Measurements from ENCODE around the gene PAQR9. TPM values are rescaled to one million over a fixed set of nuclear protein-coding genes. Genes with fewer than 3 reads are reported as not detected.

PAQR9 gene
- total RNA-seq, 1 donor from 2014 or later: under 0.01 TPM

GRCh38 chr3:142984255-142984654 lies 20.8 kb upstream of the PAQR9 start:
- Histone ChIP-seq H3K9ac (ENCODE audit: low read depth in 1 of 3, low read length in 3 of 3) (no peak overlapping the region), H3K4me1 (ENCODE audit: control insufficient read depth in 3 of 3, insufficient read depth in 3 of 3, low read length in 3 of 3) (peaks cover 3 to 6% (median 4%) of the 10 kb centered on the region in 3 donors), H3K27me3 (ENCODE audit: control insufficient read depth in 3 of 3, insufficient read depth in 3 of 3, low read length in 3 of 3) (no peaks in the 10 kb centered on the region), H3K27ac (ENCODE audit: low read depth, low read length) (no peak overlapping the region), H3K4me3 (ENCODE audit: low read length in 3 of 3) (no peak overlapping the region), H3K36me3 (ENCODE audit: control insufficient read depth in 3 of 3, insufficient read depth in 3 of 3, low read length in 3 of 3) (no peaks in the 10 kb centered on the region), H3K9me3 (ENCODE audit: control insufficient read depth in 3 of 3, low read length in 3 of 3) (no peaks in the 10 kb centered on the region)

DNA sequence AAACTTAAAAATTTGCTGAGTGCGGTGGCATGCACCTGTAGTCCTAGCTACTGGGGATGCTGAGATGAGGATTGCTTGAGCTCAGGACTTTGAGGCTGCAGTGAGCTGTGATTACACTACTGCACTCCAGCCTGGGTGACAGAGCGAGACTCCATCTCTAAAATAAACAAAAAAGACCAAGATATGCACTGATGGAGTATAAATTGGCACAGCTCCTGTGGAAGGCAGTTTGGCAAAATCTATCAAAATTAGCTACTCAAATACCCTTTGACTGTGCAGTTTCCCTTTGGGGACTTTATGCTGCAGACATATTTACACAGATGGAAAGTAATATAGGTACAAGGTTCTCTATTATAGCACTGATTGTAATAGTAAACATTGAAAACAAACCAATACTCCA lies 19.8 kb upstream of the PAQR9 start:
- H3K9ac ChIP-seq (ENCODE audit: low read depth in 1 of 3, low read length in 3 of 3): no peak overlapping the region
- no peaks in the 10 kb centered on the region for H3K27me3 ChIP-seq (ENCODE audit: control insufficient read depth in 3 of 3, insufficient read depth in 3 of 3, low read length in 3 of 3)
- H3K4me3 ChIP-seq (ENCODE audit: low read length in 3 of 3): no peak overlapping the region
- peaks cover 3 to 6% (median 4%) of the 10 kb centered on the region in 3 donors for H3K4me1 ChIP-seq (ENCODE audit: control insufficient read depth in 3 of 3, insufficient read depth in 3 of 3, low read length in 3 of 3)
- no peaks in the 10 kb centered on the region for H3K36me3 ChIP-seq (ENCODE audit: control insufficient read depth in 3 of 3, insufficient read depth in 3 of 3, low read length in 3 of 3)
- no peaks in the 10 kb centered on the region for H3K9me3 ChIP-seq (ENCODE audit: control insufficient read depth in 3 of 3, low read length in 3 of 3)
- H3K27ac ChIP-seq (ENCODE audit: low read depth, low read length): no peak overlapping the region

DNA sequence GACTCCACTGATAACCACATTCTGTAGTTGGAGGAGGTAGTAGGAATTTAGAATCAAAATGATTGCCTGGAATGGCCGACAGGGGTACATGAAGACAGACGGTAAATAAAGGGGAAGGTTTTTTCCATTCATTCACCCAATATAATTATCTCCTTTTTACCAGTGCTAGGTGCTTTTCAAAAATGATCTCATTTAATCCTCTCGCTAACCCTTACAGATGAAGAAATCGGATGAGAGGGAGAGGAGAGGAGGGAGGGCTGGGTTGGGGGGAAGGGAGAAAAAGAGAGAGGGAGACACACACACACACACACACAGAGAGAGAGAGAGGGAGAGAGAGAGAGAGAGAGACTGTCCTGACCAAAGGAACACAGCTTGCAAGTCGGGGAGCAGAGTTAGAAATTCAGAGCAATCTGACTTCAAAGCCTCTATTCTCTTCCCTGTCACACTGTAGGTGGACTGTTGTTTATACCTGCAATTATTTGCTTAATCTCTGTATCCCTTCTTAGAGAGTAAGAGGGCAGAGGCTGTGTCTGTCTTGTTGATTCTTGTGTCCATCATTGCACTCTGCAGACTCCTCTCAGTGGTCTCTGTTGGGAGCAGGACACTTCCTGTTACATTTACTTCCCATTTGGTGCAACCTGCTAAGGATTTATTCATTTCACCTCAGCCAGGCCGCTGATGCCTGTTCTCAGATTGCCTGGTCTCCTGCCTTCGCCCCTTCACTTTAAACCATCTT lies 18.7 kb upstream of the PAQR9 start:
- H3K9me3 ChIP-seq (ENCODE audit: control insufficient read depth in 3 of 3, low read length in 3 of 3): no peaks in the 10 kb centered on the region
- no peak overlapping the region for H3K4me3 ChIP-seq (ENCODE audit: low read length in 3 of 3)
- no peak overlapping the region for H3K9ac ChIP-seq (ENCODE audit: low read depth in 1 of 3, low read length in 3 of 3)
- H3K4me1 ChIP-seq (ENCODE audit: control insufficient read depth in 3 of 3, insufficient read depth in 3 of 3, low read length in 3 of 3): no peaks in the 10 kb centered on the region
- no peak overlapping the region for H3K27ac ChIP-seq (ENCODE audit: low read depth, low read length)
- no peaks in the 10 kb centered on the region for H3K36me3 ChIP-seq (ENCODE audit: control insufficient read depth in 3 of 3, insufficient read depth in 3 of 3, low read length in 3 of 3)
- no peaks in the 10 kb centered on the region for H3K27me3 ChIP-seq (ENCODE audit: control insufficient read depth in 3 of 3, insufficient read depth in 3 of 3, low read length in 3 of 3)

- Histone ChIP-seq H3K4me3 (ENCODE audit: low read length in 3 of 3) (no peak overlapping the region), H3K9ac (ENCODE audit: low read depth in 1 of 3, low read length in 3 of 3) (no peak overlapping the region), H3K27ac (ENCODE audit: low read depth, low read length) (no peak overlapping the region), H3K4me1 (ENCODE audit: control insufficient read depth in 3 of 3, insufficient read depth in 3 of 3, low read length in 3 of 3) (peaks cover 5 to 6% (median 6%) of the 10 kb centered on the region in 3 donors), H3K27me3 (ENCODE audit: control insufficient read depth in 3 of 3, insufficient read depth in 3 of 3, low read length in 3 of 3) (no peaks in the 10 kb centered on the region), H3K9me3 (ENCODE audit: control insufficient read depth in 3 of 3, low read length in 3 of 3) (no peaks in the 10 kb centered on the region), H3K36me3 (ENCODE audit: control insufficient read depth in 3 of 3, insufficient read depth in 3 of 3, low read length in 3 of 3) (no peaks in the 10 kb centered on the region)
These were observed 17.6 kb upstream of the PAQR9 start for GRCh38 chr3:142981108-142981507.

GRCh38 chr3:142977399-142977728 lies 13.9 kb upstream of the PAQR9 start:
- Histone ChIP-seq H3K27ac (ENCODE audit: low read depth, low read length) (no peak overlapping the region), H3K4me3 (ENCODE audit: low read length in 3 of 3) (no peak overlapping the region)

DNA sequence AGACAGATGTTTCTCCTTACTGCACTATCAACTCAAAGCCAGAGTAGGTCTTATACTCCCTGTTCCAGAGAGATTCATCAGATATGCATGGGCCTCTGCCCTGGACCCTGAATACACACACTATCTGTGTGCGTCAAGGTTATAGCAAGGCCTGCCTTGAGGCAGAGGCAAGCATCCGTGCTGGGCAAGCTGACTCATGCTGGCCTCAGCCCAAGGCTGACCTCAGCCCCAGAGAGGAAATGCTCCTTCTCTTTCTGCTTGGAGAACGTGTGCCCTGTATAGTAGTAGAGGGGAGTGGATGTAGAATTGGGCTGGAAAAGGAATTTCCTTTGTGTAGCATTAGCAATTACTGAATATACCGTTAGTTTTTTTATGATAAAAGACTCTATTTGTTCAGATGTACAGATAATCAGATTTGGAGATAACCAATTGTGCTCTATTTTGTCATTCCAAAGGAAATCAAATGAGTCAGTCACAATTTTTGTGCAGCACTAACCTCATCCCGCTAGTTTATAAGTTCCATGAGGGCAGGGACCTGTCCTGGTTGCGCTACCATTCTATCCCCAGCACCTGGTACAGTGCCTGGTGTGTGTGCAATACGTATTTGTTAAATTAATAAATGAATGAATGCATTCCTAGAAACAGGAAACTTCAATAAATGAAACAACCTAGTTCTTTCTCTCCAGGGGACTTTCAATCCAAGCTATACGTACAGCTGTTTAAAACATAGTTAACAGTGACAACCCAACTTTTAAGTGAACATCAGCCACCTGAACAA lies 13.3 kb upstream of the PAQR9 start:
- peaks cover 21 to 29% (median 22%) of the 10 kb centered on the region in 3 donors for H3K4me1 ChIP-seq (ENCODE audit: control insufficient read depth in 3 of 3, insufficient read depth in 3 of 3, low read length in 3 of 3)
- H3K36me3 ChIP-seq (ENCODE audit: control insufficient read depth in 3 of 3, insufficient read depth in 3 of 3, low read length in 3 of 3): no peaks in the 10 kb centered on the region

More at GRCh38 chr3:142977399-142977728, 13.9 kb upstream of the PAQR9 start:
- Histone ChIP-seq H3K27me3 (ENCODE audit: control insufficient read depth in 3 of 3, insufficient read depth in 3 of 3, low read length in 3 of 3) (no peaks in the 10 kb centered on the region), H3K4me1 (ENCODE audit: control insufficient read depth in 3 of 3, insufficient read depth in 3 of 3, low read length in 3 of 3) (peaks cover 21 to 29% (median 22%) of the 10 kb centered on the region in 3 donors), H3K9me3 (ENCODE audit: control insufficient read depth in 3 of 3, low read length in 3 of 3) (no peaks in the 10 kb centered on the region), H3K9ac (ENCODE audit: low read depth in 1 of 3, low read length in 3 of 3) (no peak overlapping the region), H3K36me3 (ENCODE audit: control insufficient read depth in 3 of 3, insufficient read depth in 3 of 3, low read length in 3 of 3) (no peaks in the 10 kb centered on the region)

GRCh38 chr3:142975316-142975995 lies 12.0 kb upstream of the PAQR9 start:
- Histone ChIP-seq H3K9ac (ENCODE audit: low read depth in 1 of 3, low read length in 3 of 3) (no peak overlapping the region), H3K4me1 (ENCODE audit: control insufficient read depth in 3 of 3, insufficient read depth in 3 of 3, low read length in 3 of 3) (peaks cover 21 to 29% (median 22%) of the 10 kb centered on the region in 3 donors), H3K27me3 (ENCODE audit: control insufficient read depth in 3 of 3, insufficient read depth in 3 of 3, low read length in 3 of 3) (no peaks in the 10 kb centered on the region), H3K27ac (ENCODE audit: low read depth, low read length) (no peak overlapping the region), H3K4me3 (ENCODE audit: low read length in 3 of 3) (no peak overlapping the region), H3K36me3 (ENCODE audit: control insufficient read depth in 3 of 3, insufficient read depth in 3 of 3, low read length in 3 of 3) (no peaks in the 10 kb centered on the region), H3K9me3 (ENCODE audit: control insufficient read depth in 3 of 3, low read length in 3 of 3) (no peaks in the 10 kb centered on the region)

More for the DNA sequence above, 13.3 kb upstream of the PAQR9 start:
- Histone ChIP-seq H3K27me3 (ENCODE audit: control insufficient read depth in 3 of 3, insufficient read depth in 3 of 3, low read length in 3 of 3) (no peaks in the 10 kb centered on the region), H3K27ac (ENCODE audit: low read depth, low read length) (no peak overlapping the region), H3K9me3 (ENCODE audit: control insufficient read depth in 3 of 3, low read length in 3 of 3) (no peaks in the 10 kb centered on the region), H3K4me3 (ENCODE audit: low read length in 3 of 3) (no peak overlapping the region), H3K9ac (ENCODE audit: low read depth in 1 of 3, low read length in 3 of 3) (no peak overlapping the region)

DNA sequence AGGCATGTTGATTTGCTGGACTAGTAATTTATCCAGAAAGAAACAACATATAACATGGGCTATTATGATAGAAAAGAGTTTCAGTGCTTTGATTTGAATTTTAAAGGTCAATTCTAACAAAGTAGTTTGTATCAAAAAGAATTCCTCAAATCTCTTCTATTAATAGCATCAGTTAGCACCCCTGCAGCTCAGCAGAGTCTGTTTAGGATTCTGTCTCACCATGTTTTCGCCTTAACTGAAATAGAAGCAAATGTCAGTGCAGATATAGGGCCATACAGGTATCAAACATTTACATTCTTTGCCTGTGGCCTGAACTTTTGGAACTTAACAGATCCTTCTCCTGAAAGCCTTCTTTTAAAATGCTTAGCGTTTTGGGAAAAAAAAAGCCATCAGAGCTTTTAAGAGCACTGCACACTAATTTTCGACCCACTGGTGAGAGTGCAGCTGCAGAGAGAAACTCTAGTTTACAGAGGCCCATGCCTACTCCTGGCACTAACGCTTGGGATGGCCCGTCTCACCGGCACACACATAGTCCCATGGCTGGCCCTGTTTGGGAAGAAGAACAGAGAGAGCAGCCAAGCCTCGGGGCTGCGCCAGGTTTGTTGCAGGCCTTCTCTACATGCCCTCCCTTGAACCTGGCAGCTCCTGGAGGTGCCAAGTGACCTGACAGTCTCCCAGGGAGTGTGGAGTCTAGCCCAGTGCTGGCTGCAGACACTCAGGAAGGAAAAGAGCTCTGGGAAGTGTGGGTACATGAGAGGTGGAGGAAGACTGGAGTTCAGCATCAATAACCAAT lies 9.9 kb upstream of the PAQR9 start:
- Histone ChIP-seq H3K4me1 (ENCODE audit: control insufficient read depth in 3 of 3, insufficient read depth in 3 of 3, low read length in 3 of 3) (peaks cover 21 to 29% (median 22%) of the 10 kb centered on the region in 3 donors), H3K9me3 (ENCODE audit: control insufficient read depth in 3 of 3, low read length in 3 of 3) (no peaks in the 10 kb centered on the region), H3K36me3 (ENCODE audit: control insufficient read depth in 3 of 3, insufficient read depth in 3 of 3, low read length in 3 of 3) (no peaks in the 10 kb centered on the region), H3K9ac (ENCODE audit: low read depth in 1 of 3, low read length in 3 of 3) (peak overlapping the region in 1 of 3 donors; percentile 58), H3K27ac (ENCODE audit: low read depth, low read length) (no peak overlapping the region), H3K27me3 (ENCODE audit: control insufficient read depth in 3 of 3, insufficient read depth in 3 of 3, low read length in 3 of 3) (no peaks in the 10 kb centered on the region), H3K4me3 (ENCODE audit: low read length in 3 of 3) (no peak overlapping the region)

DNA sequence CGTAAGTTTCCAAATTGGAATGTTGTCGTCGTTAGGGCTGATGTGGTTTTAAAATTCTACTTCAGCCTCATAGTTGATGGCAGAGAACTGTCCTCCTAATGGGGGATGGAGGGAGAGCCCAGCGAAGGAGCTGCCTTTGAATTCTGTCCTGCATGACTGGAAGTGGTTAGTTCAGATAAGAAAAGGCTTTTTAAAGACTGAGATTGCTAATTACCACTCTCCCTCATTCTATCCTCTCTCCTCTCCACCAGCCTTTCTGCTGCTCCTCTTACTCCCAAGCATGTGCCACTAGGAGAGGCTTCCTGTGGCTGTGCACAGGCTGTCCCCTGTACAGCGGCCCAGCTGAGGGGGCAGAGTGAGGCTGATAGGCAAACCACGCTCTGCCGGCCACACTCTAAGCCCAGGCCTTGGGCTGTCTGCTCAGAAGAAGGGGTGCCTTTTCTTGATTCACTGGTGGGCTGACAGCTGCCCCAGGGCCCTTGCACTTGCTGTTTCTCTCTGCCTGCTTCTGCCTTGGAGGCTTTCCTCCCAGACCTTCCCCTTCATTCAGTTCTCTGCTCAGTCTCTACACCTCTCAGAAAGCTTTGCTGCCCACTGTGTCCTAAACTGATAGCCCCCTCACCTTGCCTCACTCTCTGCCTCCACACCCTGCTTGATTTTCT lies 8.7 kb upstream of the PAQR9 start:
- Histone ChIP-seq H3K4me1 (ENCODE audit: control insufficient read depth in 3 of 3, insufficient read depth in 3 of 3, low read length in 3 of 3) (peaks cover 21 to 29% (median 22%) of the 10 kb centered on the region in 3 donors), H3K9me3 (ENCODE audit: control insufficient read depth in 3 of 3, low read length in 3 of 3) (no peaks in the 10 kb centered on the region), H3K4me3 (ENCODE audit: low read length in 3 of 3) (no peak overlapping the region), H3K27ac (ENCODE audit: low read depth, low read length) (no peak overlapping the region), H3K36me3 (ENCODE audit: control insufficient read depth in 3 of 3, insufficient read depth in 3 of 3, low read length in 3 of 3) (no peaks in the 10 kb centered on the region), H3K9ac (ENCODE audit: low read depth in 1 of 3, low read length in 3 of 3) (no peak overlapping the region), H3K27me3 (ENCODE audit: control insufficient read depth in 3 of 3, insufficient read depth in 3 of 3, low read length in 3 of 3) (no peaks in the 10 kb centered on the region)

Measured in skeletal muscle tissue (tissue), 4 donors.